Smooth muscle cell (in vitro differentiated cells): ENCODE measurements around the gene TMEM200B. TPM values are rescaled to one million over a fixed set of nuclear protein-coding genes. Genes with fewer than 3 reads are reported as not detected.

Source experiments
- DNase-seq: peaks from one replicate; lab custom pipeline; 2025; ENCODE audit not compliant: unreplicated experiment; lab: John Stamatoyannopoulos, UW
- H2AFZ ChIP-seq: fragments of 200-600 bp; sonication (generic); 2 replicates; pipeline ENCODE4 v1.6.0; 2016; ENCODE audit warnings: antibody characterized with exemption, low read depth, mild to moderate bottlenecking
- H3F3A ChIP-seq: fragments of 200-600 bp; sonication (generic); 2 replicates; pipeline ENCODE4 v1.6.0; 2017; ENCODE audit warnings: antibody characterized with exemption, low read depth
- H3K27ac ChIP-seq: fragments of 200-600 bp; sonication (generic); 2 replicates; pipeline ENCODE4 v1.5.1; 2016; ENCODE audit warnings: low read depth, mild to moderate bottlenecking
- H3K27me3 ChIP-seq: fragments of 200-600 bp; sonication (generic); 2 replicates; pipeline ENCODE4 v1.6.1; 2016; ENCODE audit warnings: low read depth, mild to moderate bottlenecking
- H3K36me3 ChIP-seq: fragments of 200-600 bp; sonication (generic); 2 replicates; pipeline ENCODE4 v1.5.1; 2016; ENCODE audit warnings: low read depth
- H3K4me1 ChIP-seq: fragments of 200-600 bp; sonication (generic); 2 replicates; pipeline ENCODE4 v1.5.1; 2016; ENCODE audit warnings: low read depth
- H3K4me2 ChIP-seq: fragments of 200-600 bp; sonication (generic); 2 replicates; pipeline ENCODE4 v1.6.0; 2016; ENCODE audit warnings: mild to moderate bottlenecking
- H3K4me3 ChIP-seq: fragments of 200-600 bp; sonication (generic); 2 replicates; pipeline ENCODE4 v1.5.1; 2016; ENCODE audit warnings: mild to moderate bottlenecking
- H3K79me2 ChIP-seq: fragments of 200-600 bp; sonication (generic); 2 replicates; pipeline ENCODE4 v1.6.0; 2016; ENCODE audit warnings: low read depth, mild to moderate bottlenecking
- H3K9ac ChIP-seq: fragments of 200-600 bp; sonication (generic); 2 replicates; pipeline ENCODE4 v1.6.0; 2016; ENCODE audit warnings: low read depth
- H3K9me3 ChIP-seq: fragments of 200-600 bp; sonication (generic); replicated peaks from 2 replicates; pipeline ENCODE4 v1.5.1; 2016; ENCODE audit warnings: low read depth
- H4K20me1 ChIP-seq: fragments of 200-600 bp; sonication (generic); 2 replicates; pipeline ENCODE4 v1.6.0; 2016; ENCODE audit warnings: low read depth
- CTCF ChIP-seq: fragments of 200-600 bp; sonication (generic); IDR thresholded peaks from 2 replicates; pipeline ENCODE4 v1.5.1; 2017; ENCODE audit warnings: borderline replicate concordance, mild to moderate bottlenecking, antibody characterized with exemption; ENCODE audit not compliant: insufficient read depth, poor library complexity, severe bottlenecking
- WGBS: methylation state at CpG from one replicate; pipeline ENCODE4 v1.1.7; 2016; ENCODE audit warnings: low lambda C conversion rate; 5-methylcytosine and 5-hydroxymethylcytosine counted together
- polyA plus RNA-seq: library from polyadenylated mRNA; unstranded; fragments of >200 nt; fragmentation: Nextera tagmentation; extraction: Ambion mirVana; gene quantifications from 2 replicates; pipeline ENCODE4 v1.2.1, GENCODE V29; 2016
- total RNA-seq: library from RNA; depleted of rRNA; stranded (reverse); fragments of >200 nt; gene quantifications from 2 replicates; pipeline ENCODE4 v1.2.3, GENCODE V29; 2014

Gene TMEM200B
- total and polyA plus RNA-seq, 2 experiments from 2014 or later = 20.5 to 33.2 TPM

DNA sequence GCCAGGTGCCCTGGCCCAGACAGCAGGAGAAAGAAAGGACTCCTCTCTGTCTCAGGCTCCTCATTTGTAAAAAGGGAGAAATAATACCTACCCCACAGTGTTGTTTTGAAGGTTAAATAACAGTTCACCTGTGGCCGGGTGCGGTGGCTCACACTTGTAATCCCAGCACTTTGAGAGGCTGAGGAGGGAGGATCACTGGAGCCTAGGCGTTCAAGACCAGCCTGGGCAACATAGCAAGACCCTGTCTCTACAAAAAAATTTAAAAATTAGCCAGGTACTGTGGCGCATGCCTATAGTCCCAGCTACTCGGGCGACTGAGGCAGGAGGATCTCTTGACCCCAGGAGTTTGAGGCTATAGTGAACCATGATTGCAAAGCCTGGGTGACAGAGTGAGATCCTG is 2.5 kb upstream of the TMEM200B start:
- H3K36me3 ChIP-seq = no peaks in the 10 kb centered on the region
- H2AFZ ChIP-seq = no peak overlapping the region
- TF ChIP-seq CTCF = no peak
- no peak overlapping the region for H3K4me3 ChIP-seq
- WGBS = 100% methylated on average over 6 of the region's 6 CpGs
- peaks cover 11% of the 10 kb centered on the region for H3F3A ChIP-seq
- DNase-seq = no peak
- no peaks in the 10 kb centered on the region for H3K27me3 ChIP-seq
- peaks cover 17% of the 10 kb centered on the region for H3K79me2 ChIP-seq
- no peak overlapping the region for H3K4me2 ChIP-seq
- no peaks in the 10 kb centered on the region for H3K4me1 ChIP-seq
- no peaks in the 10 kb centered on the region for H3K9me3 ChIP-seq
- peaks cover 2% of the 10 kb centered on the region for H4K20me1 ChIP-seq
- no peak overlapping the region for H3K27ac ChIP-seq
- no peak overlapping the region for H3K9ac ChIP-seq

DNA sequence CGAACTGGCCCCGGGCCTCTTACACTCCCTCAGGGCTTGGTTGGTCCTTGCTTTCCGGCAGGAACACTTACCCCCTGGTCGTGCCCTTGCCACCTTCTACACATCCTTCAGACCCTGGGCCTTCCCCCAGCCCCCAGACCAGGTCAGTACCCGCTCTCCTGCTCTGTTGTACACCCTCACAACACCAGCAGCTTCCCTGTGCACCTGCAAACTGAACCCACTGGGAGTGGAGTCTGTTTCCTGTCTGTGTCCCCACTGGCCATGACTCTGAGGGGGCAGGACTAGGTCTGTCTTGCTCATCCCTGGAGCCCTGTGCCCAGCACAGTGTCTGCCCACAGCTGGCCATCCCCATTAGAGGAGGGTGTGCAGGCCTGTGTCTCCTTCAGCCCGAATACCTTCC is 2.1 kb upstream of the TMEM200B start:
- DNase-seq = no peak
- 92% methylated on average over 6 of the region's 6 CpGs for WGBS
- H3K9me3 ChIP-seq = no peaks in the 10 kb centered on the region
- H3F3A ChIP-seq = peaks cover 11% of the 10 kb centered on the region
- peak overlapping the region; percentile 89 for H3K4me2 ChIP-seq
- H3K36me3 ChIP-seq = no peaks in the 10 kb centered on the region
- peaks cover 21% of the 10 kb centered on the region for H3K79me2 ChIP-seq
- no peak overlapping the region for H3K9ac ChIP-seq
- H3K4me1 ChIP-seq = no peaks in the 10 kb centered on the region
- no peak for TF ChIP-seq CTCF
- no peak overlapping the region for H3K4me3 ChIP-seq
- no peaks in the 10 kb centered on the region for H3K27me3 ChIP-seq
- H2AFZ ChIP-seq = no peak overlapping the region
- H3K27ac ChIP-seq = peak overlapping the region; percentile 87
- peaks cover 6% of the 10 kb centered on the region for H4K20me1 ChIP-seq

DNA sequence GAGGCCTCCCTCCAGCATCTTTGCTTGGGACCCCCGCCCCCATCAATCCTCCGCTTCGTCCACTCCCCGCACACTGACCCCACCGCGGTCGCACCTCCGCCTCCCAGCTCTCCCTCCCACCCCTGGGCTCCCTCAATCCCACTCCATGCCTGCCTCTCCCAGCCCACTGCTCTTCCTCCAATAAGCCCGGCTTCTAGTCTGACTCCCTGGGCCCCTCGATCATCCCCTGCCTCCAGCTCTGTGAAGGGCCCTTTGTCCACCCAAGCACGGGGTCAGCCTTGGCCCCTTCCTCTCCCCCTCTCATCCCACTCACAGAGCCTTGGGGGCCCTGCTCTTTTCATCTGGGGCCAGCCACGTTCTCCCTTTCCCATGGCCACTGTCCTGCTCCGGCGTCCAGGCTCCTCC is 1.5 kb upstream of the TMEM200B start:
- Histone ChIP-seq H3K4me2 (peak overlapping the region; percentile 89), H3K27me3 (no peaks in the 10 kb centered on the region), H4K20me1 (peaks cover 11% of the 10 kb centered on the region), H3K27ac (peak overlapping the region; percentile 87), H3K9ac (peak overlapping the region; percentile 90), H3K4me3 (peak overlapping the region; percentile 68), H3K4me1 (no peaks in the 10 kb centered on the region), H2AFZ (no peak overlapping the region), H3K9me3 (no peaks in the 10 kb centered on the region), H3F3A (peaks cover 13% of the 10 kb centered on the region), H3K36me3 (no peaks in the 10 kb centered on the region), H3K79me2 (peaks cover 25% of the 10 kb centered on the region)
- DNase-seq = no peak
- no peak for TF ChIP-seq CTCF
- 50% methylated on average over 8 of the region's 14 CpGs for WGBS
